Measurements from ENCODE around the gene KRT17.
"Not testable (repeated sequence)": the region's sequence is repeated elsewhere in the genome, so short reads cannot be mapped to it uniquely, and the experiment has no call there.

KRT17 gene

GRCh38 chr17:41626914-41627295 is 2.5 kb upstream of the KRT17 start:
- H3K36me3 ChIP-seq (ENCODE audit: control insufficient read depth in 1 of 2, insufficient read depth in 2 of 2, low read length in 2 of 2); H3K4me3 ChIP-seq (ENCODE audit: low read depth in 1 of 2, low read length in 2 of 2); H3K9ac ChIP-seq (ENCODE audit: low read depth in 1 of 2, low read length in 2 of 2); H3K27ac ChIP-seq (ENCODE audit: low read depth, low read length); H3K27me3 ChIP-seq (ENCODE audit: control insufficient read depth in 1 of 2, insufficient read depth in 2 of 2, low read length in 2 of 2); H3K9me3 ChIP-seq (ENCODE audit: control insufficient read depth in 1 of 2, low read length in 2 of 2): not testable (repeated sequence)
- H3K4me1 ChIP-seq (ENCODE audit: control insufficient read depth in 1 of 2, insufficient read depth in 2 of 2, low read length in 2 of 2): peaks cover 13 to 15% of the 10 kb centered on the region in 2 donors

- H3K4me1 ChIP-seq (ENCODE audit: control insufficient read depth in 1 of 2, insufficient read depth in 2 of 2, low read length in 2 of 2); H3K27me3 ChIP-seq (ENCODE audit: control insufficient read depth in 1 of 2, insufficient read depth in 2 of 2, low read length in 2 of 2); H3K9ac ChIP-seq (ENCODE audit: low read depth in 1 of 2, low read length in 2 of 2); H3K4me3 ChIP-seq (ENCODE audit: low read depth in 1 of 2, low read length in 2 of 2); H3K36me3 ChIP-seq (ENCODE audit: control insufficient read depth in 1 of 2, insufficient read depth in 2 of 2, low read length in 2 of 2); H3K27ac ChIP-seq (ENCODE audit: low read depth, low read length); H3K9me3 ChIP-seq (ENCODE audit: control insufficient read depth in 1 of 2, low read length in 2 of 2): not testable (repeated sequence)
Measured at GRCh38 chr17:41626028-41626913, 1.9 kb upstream of the KRT17 start.

- Histone ChIP-seq H3K4me3 (ENCODE audit: low read depth in 1 of 2, low read length in 2 of 2) (no peak overlapping the region), H3K36me3 (ENCODE audit: control insufficient read depth in 1 of 2, insufficient read depth in 2 of 2, low read length in 2 of 2) (no peaks in the 10 kb centered on the region), H3K9ac (ENCODE audit: low read depth in 1 of 2, low read length in 2 of 2) (no peak overlapping the region), H3K27ac (ENCODE audit: low read depth, low read length) (no peak overlapping the region), H3K27me3 (ENCODE audit: control insufficient read depth in 1 of 2, insufficient read depth in 2 of 2, low read length in 2 of 2) (no peaks in the 10 kb centered on the region), H3K4me1 (ENCODE audit: control insufficient read depth in 1 of 2, insufficient read depth in 2 of 2, low read length in 2 of 2) (peaks cover 4 to 10% of the 10 kb centered on the region in 2 donors), H3K9me3 (ENCODE audit: control insufficient read depth in 1 of 2, low read length in 2 of 2) (no peaks in the 10 kb centered on the region)
Measured at GRCh38 chr17:41625602-41626001, 1.2 kb upstream of the KRT17 start.

GRCh38 chr17:41623184-41623861 is 1.1 kb downstream of the KRT17 start:
- not testable (repeated sequence) for H3K4me3 ChIP-seq (ENCODE audit: low read depth in 1 of 2, low read length in 2 of 2); H3K27ac ChIP-seq (ENCODE audit: low read depth, low read length)

GRCh38 chr17:41622340-41623183 is 1.8 kb downstream of the KRT17 start:
- H3K4me3 ChIP-seq (ENCODE audit: low read depth in 1 of 2, low read length in 2 of 2); H3K36me3 ChIP-seq (ENCODE audit: control insufficient read depth in 1 of 2, insufficient read depth in 2 of 2, low read length in 2 of 2); H3K4me1 ChIP-seq (ENCODE audit: control insufficient read depth in 1 of 2, insufficient read depth in 2 of 2, low read length in 2 of 2); H3K27ac ChIP-seq (ENCODE audit: low read depth, low read length); H3K9ac ChIP-seq (ENCODE audit: low read depth in 1 of 2, low read length in 2 of 2); H3K9me3 ChIP-seq (ENCODE audit: control insufficient read depth in 1 of 2, low read length in 2 of 2); H3K27me3 ChIP-seq (ENCODE audit: control insufficient read depth in 1 of 2, insufficient read depth in 2 of 2, low read length in 2 of 2): not testable (repeated sequence)

More at GRCh38 chr17:41623184-41623861, 1.1 kb downstream of the KRT17 start:
- not testable (repeated sequence) for H3K9me3 ChIP-seq (ENCODE audit: control insufficient read depth in 1 of 2, low read length in 2 of 2); H3K36me3 ChIP-seq (ENCODE audit: control insufficient read depth in 1 of 2, insufficient read depth in 2 of 2, low read length in 2 of 2); H3K27me3 ChIP-seq (ENCODE audit: control insufficient read depth in 1 of 2, insufficient read depth in 2 of 2, low read length in 2 of 2); H3K9ac ChIP-seq (ENCODE audit: low read depth in 1 of 2, low read length in 2 of 2); H3K4me1 ChIP-seq (ENCODE audit: control insufficient read depth in 1 of 2, insufficient read depth in 2 of 2, low read length in 2 of 2)

GRCh38 chr17:41621916-41622315 is 2.5 kb downstream of the KRT17 start:
- Histone ChIP-seq H3K9me3 (ENCODE audit: control insufficient read depth in 1 of 2, low read length in 2 of 2) (no peaks in the 10 kb centered on the region), H3K36me3 (ENCODE audit: control insufficient read depth in 1 of 2, insufficient read depth in 2 of 2, low read length in 2 of 2) (no peaks in the 10 kb centered on the region), H3K27me3 (ENCODE audit: control insufficient read depth in 1 of 2, insufficient read depth in 2 of 2, low read length in 2 of 2) (no peaks in the 10 kb centered on the region), H3K27ac (ENCODE audit: low read depth, low read length) (no peak overlapping the region), H3K4me3 (ENCODE audit: low read depth in 1 of 2, low read length in 2 of 2) (no peak overlapping the region), H3K9ac (ENCODE audit: low read depth in 1 of 2, low read length in 2 of 2) (no peak overlapping the region), H3K4me1 (ENCODE audit: control insufficient read depth in 1 of 2, insufficient read depth in 2 of 2, low read length in 2 of 2) (no peaks in the 10 kb centered on the region)

- H3K9me3 ChIP-seq (ENCODE audit: control insufficient read depth in 1 of 2, low read length in 2 of 2); H3K4me3 ChIP-seq (ENCODE audit: low read depth in 1 of 2, low read length in 2 of 2); H3K36me3 ChIP-seq (ENCODE audit: control insufficient read depth in 1 of 2, insufficient read depth in 2 of 2, low read length in 2 of 2); H3K9ac ChIP-seq (ENCODE audit: low read depth in 1 of 2, low read length in 2 of 2); H3K27ac ChIP-seq (ENCODE audit: low read depth, low read length); H3K4me1 ChIP-seq (ENCODE audit: control insufficient read depth in 1 of 2, insufficient read depth in 2 of 2, low read length in 2 of 2); H3K27me3 ChIP-seq (ENCODE audit: control insufficient read depth in 1 of 2, insufficient read depth in 2 of 2, low read length in 2 of 2): not testable (repeated sequence)
Measured at GRCh38 chr17:41621435-41621817, 2.9 kb downstream of the KRT17 start.

DNA sequence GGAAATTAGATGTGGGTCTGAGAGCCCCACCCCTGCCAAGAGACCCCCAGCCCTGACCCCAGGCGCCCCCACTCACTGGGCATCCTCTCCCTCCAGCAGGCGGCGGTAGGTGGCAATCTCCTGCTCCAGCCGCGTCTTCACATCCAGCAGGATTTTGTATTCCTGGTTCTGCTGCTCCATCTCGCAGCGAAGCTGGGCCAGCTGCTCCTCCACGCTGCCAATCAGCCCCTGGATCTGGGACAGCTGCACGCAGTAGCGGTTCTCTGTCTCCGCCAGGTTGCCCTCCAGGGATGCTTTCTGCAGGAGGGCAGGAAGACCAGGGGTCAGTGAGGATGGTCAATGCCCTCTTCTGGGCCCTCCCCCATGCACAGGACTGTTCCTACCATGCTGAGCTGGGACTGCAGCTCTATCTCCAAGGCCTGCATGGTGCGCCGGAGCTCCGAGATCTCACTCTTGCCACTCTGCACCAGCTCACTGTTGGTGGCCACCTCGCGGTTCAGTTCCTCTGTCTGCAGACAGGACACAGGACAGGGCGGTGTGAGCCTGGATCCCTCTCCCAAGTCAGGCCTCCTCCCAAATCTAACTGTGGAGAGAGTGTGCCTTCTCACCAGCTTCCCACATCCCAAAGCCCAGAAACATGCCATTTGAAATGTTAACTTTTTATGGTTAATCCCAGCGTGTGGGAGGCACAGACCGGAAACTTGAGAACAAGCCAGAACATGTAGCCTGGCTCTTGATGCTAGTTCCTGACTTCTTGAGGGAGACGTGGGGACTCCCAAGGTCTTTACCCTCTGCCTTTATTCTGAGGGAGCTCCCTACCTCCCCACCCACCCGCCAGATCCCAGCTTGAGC is 3.6 kb downstream of the KRT17 start:
- Histone ChIP-seq H3K9me3 (ENCODE audit: control insufficient read depth in 1 of 2, low read length in 2 of 2) (no peaks in the 10 kb centered on the region), H3K4me3 (ENCODE audit: low read depth in 1 of 2, low read length in 2 of 2) (no peak overlapping the region), H3K27me3 (ENCODE audit: control insufficient read depth in 1 of 2, insufficient read depth in 2 of 2, low read length in 2 of 2) (peaks cover 0 to 3% of the 10 kb centered on the region in 2 donors)

GRCh38 chr17:41619927-41620582 is 4.3 kb downstream of the KRT17 start:
- not testable (repeated sequence) for H3K36me3 ChIP-seq (ENCODE audit: control insufficient read depth in 1 of 2, insufficient read depth in 2 of 2, low read length in 2 of 2); H3K9me3 ChIP-seq (ENCODE audit: control insufficient read depth in 1 of 2, low read length in 2 of 2); H3K9ac ChIP-seq (ENCODE audit: low read depth in 1 of 2, low read length in 2 of 2); H3K4me3 ChIP-seq (ENCODE audit: low read depth in 1 of 2, low read length in 2 of 2); H3K27me3 ChIP-seq (ENCODE audit: control insufficient read depth in 1 of 2, insufficient read depth in 2 of 2, low read length in 2 of 2); H3K27ac ChIP-seq (ENCODE audit: low read depth, low read length); H3K4me1 ChIP-seq (ENCODE audit: control insufficient read depth in 1 of 2, insufficient read depth in 2 of 2, low read length in 2 of 2)

More for the DNA sequence above, 3.6 kb downstream of the KRT17 start:
- Histone ChIP-seq H3K9ac (ENCODE audit: low read depth in 1 of 2, low read length in 2 of 2) (no peak overlapping the region), H3K27ac (ENCODE audit: low read depth, low read length) (no peak overlapping the region), H3K36me3 (ENCODE audit: control insufficient read depth in 1 of 2, insufficient read depth in 2 of 2, low read length in 2 of 2) (no peaks in the 10 kb centered on the region), H3K4me1 (ENCODE audit: control insufficient read depth in 1 of 2, insufficient read depth in 2 of 2, low read length in 2 of 2) (no peaks in the 10 kb centered on the region)

Data from duodenal mucosa (tissue), 2 donors.